Neuronal stem cell (in vitro differentiated cells): ENCODE results near the gene KRT33A.
"Not testable (repeated sequence)": the region's sequence is repeated elsewhere in the genome, so short reads cannot be mapped to it uniquely, and the experiment has no call there.

Experiments
- DNase-seq: peaks from one replicate; pipeline ENCODE4 v3.0.0-alpha.2; 2013; ENCODE audit warnings: low spot score
- H2AFZ ChIP-seq: one replicate; pipeline ENCODE4 v1.6.1; 2013; ENCODE audit warnings: mild to moderate bottlenecking, low read length, inconsistent platforms
- H2AK5ac ChIP-seq: 2 replicates; pipeline ENCODE4 v1.6.1; 2013; ENCODE audit warnings: low read depth, mild to moderate bottlenecking, inconsistent platforms, low read length, moderate library complexity, mixed read lengths
- H2BK120ac ChIP-seq: 2 replicates; pipeline ENCODE4 v1.6.1; 2013; ENCODE audit warnings: low read depth, mild to moderate bottlenecking, inconsistent platforms, low read length, moderate library complexity, mixed read lengths
- H2BK12ac ChIP-seq: one replicate; pipeline ENCODE4 v1.6.1; 2013; ENCODE audit warnings: low read length, inconsistent platforms
- H2BK15ac ChIP-seq: 2 replicates; pipeline ENCODE4 v1.6.1; 2013; ENCODE audit warnings: mild to moderate bottlenecking, low read length, inconsistent platforms, mixed read lengths
- H2BK5ac ChIP-seq: one replicate; pipeline ENCODE4 v1.6.1; 2013; ENCODE audit warnings: inconsistent platforms, mild to moderate bottlenecking, low read length, moderate library complexity
- H3K14ac ChIP-seq: one replicate; pipeline ENCODE4 v1.6.1; 2013; ENCODE audit warnings: low read length, inconsistent platforms
- H3K18ac ChIP-seq: 2 replicates; pipeline ENCODE4 v1.6.1; 2013; ENCODE audit warnings: low read length, inconsistent platforms
- H3K23ac ChIP-seq: 2 replicates; pipeline ENCODE4 v1.6.1; 2013; ENCODE audit warnings: low read depth, mild to moderate bottlenecking, mixed read lengths, low read length, inconsistent platforms; ENCODE audit not compliant: poor library complexity
- H3K27ac ChIP-seq: replicated peaks from 3 replicates; pipeline ENCODE4 v1.5.1; 2013; ENCODE audit warnings: low read length, inconsistent platforms
- H3K27me3 ChIP-seq, 3 experiments: 2 replicates each; pipeline ENCODE4 v1.6.1; 2013; ENCODE audit warnings: low read length in 3 of 3, mild to moderate bottlenecking in 2 of 3, inconsistent platforms in 1 of 3, low read depth in 1 of 3, mixed read lengths in 1 of 3, moderate library complexity in 1 of 3; ENCODE audit not compliant: control insufficient read depth in 3 of 3, insufficient read depth in 3 of 3
- H3K36me3 ChIP-seq, 2 donors: replicated peaks in 1 of 2; 2 replicates each; pipeline ENCODE4 v1.6.1; 2013; ENCODE audit warnings: low read length in 2 of 2; ENCODE audit not compliant: control insufficient read depth in 2 of 2, insufficient read depth in 2 of 2
- H3K4ac ChIP-seq: 2 replicates; pipeline ENCODE4 v1.6.1; 2013; ENCODE audit warnings: inconsistent platforms, mild to moderate bottlenecking, low read length, moderate library complexity
- H3K4me1 ChIP-seq, 2 donors: 1 replicate in 1 of 2; 2 replicates in 1 of 2; pipeline ENCODE4 v1.6.1; 2013; ENCODE audit warnings: low read length in 2 of 2, low read depth in 1 of 2; ENCODE audit not compliant: control insufficient read depth in 2 of 2, insufficient read depth in 1 of 2
- H3K4me2 ChIP-seq: one replicate; pipeline ENCODE4 v1.6.1; 2013; ENCODE audit warnings: mild to moderate bottlenecking, low read length, inconsistent platforms; ENCODE audit not compliant: insufficient read depth, poor library complexity, severe bottlenecking
- H3K4me3 ChIP-seq, 2 donors: 2 replicates each; pipeline ENCODE4 v1.5.1; 2013; ENCODE audit warnings: low read length in 2 of 2, mild to moderate bottlenecking in 2 of 2, inconsistent platforms in 1 of 2, moderate library complexity in 1 of 2
- H3K79me1 ChIP-seq: one replicate; pipeline ENCODE4 v1.6.1; 2013; ENCODE audit warnings: low read depth, mild to moderate bottlenecking, inconsistent platforms, low read length, moderate library complexity
- H3K9ac ChIP-seq: one replicate; pipeline ENCODE4 v1.6.1; 2013; ENCODE audit warnings: mild to moderate bottlenecking, low read depth, low read length, inconsistent platforms; ENCODE audit not compliant: poor library complexity
- H3K9me3 ChIP-seq, 2 donors: replicated peaks in 1 of 2; 2 replicates each; pipeline versions ENCODE3 to v1.6.1; 2013; ENCODE audit warnings: low read length in 2 of 2, mild to moderate bottlenecking in 2 of 2, inconsistent platforms in 1 of 2, low read depth in 1 of 2, mixed read lengths in 1 of 2, moderate library complexity in 1 of 2; ENCODE audit not compliant: control insufficient read depth in 2 of 2, insufficient read depth in 1 of 2
- H4K8ac ChIP-seq: one replicate; pipeline ENCODE4 v1.6.1; 2013; ENCODE audit warnings: low read depth, mild to moderate bottlenecking, inconsistent platforms, low read length, moderate library complexity
- H4K91ac ChIP-seq: one replicate; pipeline ENCODE4 v1.6.1; 2013; ENCODE audit warnings: low read length, low read depth, mild to moderate bottlenecking, inconsistent platforms; ENCODE audit not compliant: poor library complexity
- WGBS, 2 donors: extraction: QIAGEN DNeasy Blood & Tissue Kit; methylation state at CpG; one replicate each; pipeline ENCODE4 v1.1.7; 2013; ENCODE audit warnings: missing lambda C conversion rate in 2 of 2, mixed read lengths in 1 of 2; ENCODE audit not compliant: insufficient read length in 2 of 2, insufficient replicate concordance in 1 of 2; ENCODE audit errors: extremely low coverage in 2 of 2; 5-methylcytosine and 5-hydroxymethylcytosine counted together

KRT33A gene

GRCh38 chr17:41386227-41386626, 35.6 kb upstream of the KRT33A start:
- Histone ChIP-seq H2BK12ac (no peak overlapping the region), H2BK120ac (no peak overlapping the region), H4K91ac (no peak overlapping the region), H3K14ac (no peak overlapping the region), H3K9ac (no peak overlapping the region), H3K4me1 (no peaks in the 10 kb centered on the region), H3K4me3 (no peak overlapping the region), H2BK5ac (no peak overlapping the region), H3K79me1 (no peaks in the 10 kb centered on the region), H2AFZ (no peak overlapping the region), H3K4ac (no peak overlapping the region), H2BK15ac (no peak overlapping the region), H3K27me3 (no peaks in the 10 kb centered on the region), H2AK5ac (no peak overlapping the region), H3K36me3 (no peaks in the 10 kb centered on the region), H3K18ac (no peak overlapping the region), H4K8ac (no peak overlapping the region), H3K9me3 (no peaks in the 10 kb centered on the region), H3K27ac (no peak overlapping the region), H3K23ac (no peak overlapping the region), H3K4me2 (no peak overlapping the region)
- no peak for DNase-seq
- WGBS, 2 donors: no CpG with 5 or more reads among the region's 1 CpG

DNA sequence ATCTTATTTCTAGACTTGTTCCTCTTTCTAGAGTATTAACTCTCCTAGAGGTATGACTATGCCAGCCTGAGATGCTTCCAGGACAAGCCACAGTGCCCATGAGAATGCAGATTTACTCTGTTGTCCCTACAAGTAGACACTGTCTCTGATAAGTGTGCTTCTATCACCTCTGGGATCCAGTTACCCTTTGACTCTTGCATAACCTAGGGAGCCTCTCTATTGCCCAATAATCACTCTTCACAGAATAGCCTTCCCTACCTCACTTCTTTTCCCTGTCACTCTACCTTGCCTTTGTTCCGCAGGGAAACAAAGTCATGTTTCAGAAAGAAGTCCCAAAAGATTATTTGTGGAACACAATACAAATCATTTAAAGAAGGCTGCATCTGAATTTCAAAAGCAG, 33.1 kb upstream of the KRT33A start:
- Histone ChIP-seq H2BK120ac (no peak overlapping the region), H2BK5ac (no peak overlapping the region), H3K14ac (no peak overlapping the region), H2BK12ac (no peak overlapping the region), H3K4me3 (no peak overlapping the region), H3K23ac (no peak overlapping the region), H4K8ac (no peak overlapping the region), H3K79me1 (no peaks in the 10 kb centered on the region), H3K4me1 (no peaks in the 10 kb centered on the region), H2BK15ac (no peak overlapping the region), H3K4ac (no peak overlapping the region), H3K9me3 (no peaks in the 10 kb centered on the region), H3K9ac (no peak overlapping the region), H3K27me3 (no peaks in the 10 kb centered on the region), H2AFZ (no peak overlapping the region), H3K27ac (no peak overlapping the region), H3K4me2 (no peak overlapping the region), H3K18ac (no peak overlapping the region), H3K36me3 (no peaks in the 10 kb centered on the region), H2AK5ac (no peak overlapping the region), H4K91ac (no peak overlapping the region)
- WGBS, 2 donors: no CpG with 5 or more reads among the region's 1 CpG
- DNase-seq: no peak

- H3K4ac ChIP-seq: no peak overlapping the region
- H3K27ac ChIP-seq: no peak overlapping the region
- no peak overlapping the region for H2BK5ac ChIP-seq
- no peak overlapping the region for H4K91ac ChIP-seq
- no peak for DNase-seq
- H3K4me2 ChIP-seq: no peak overlapping the region
- no peak overlapping the region for H2AK5ac ChIP-seq
- H3K79me1 ChIP-seq: no peaks in the 10 kb centered on the region
- no peaks in the 10 kb centered on the region for H3K36me3 ChIP-seq
- H3K27me3 ChIP-seq: no peaks in the 10 kb centered on the region
- no peak overlapping the region for H2BK120ac ChIP-seq
- H2AFZ ChIP-seq: no peak overlapping the region
- H3K9me3 ChIP-seq: no peaks in the 10 kb centered on the region
- H3K14ac ChIP-seq: no peak overlapping the region
- H3K4me3 ChIP-seq: no peak overlapping the region
- no peak overlapping the region for H3K9ac ChIP-seq
- no peak overlapping the region for H3K18ac ChIP-seq
- H3K4me1 ChIP-seq: no peaks in the 10 kb centered on the region
- H3K23ac ChIP-seq: no peak overlapping the region
- WGBS, 2 donors: no CpG with 5 or more reads among the region's 1 CpG
- no peak overlapping the region for H2BK12ac ChIP-seq
- H2BK15ac ChIP-seq: no peak overlapping the region
- H4K8ac ChIP-seq: no peak overlapping the region
These were observed 31.8 kb upstream of the KRT33A start for GRCh38 chr17:41382394-41382793.

DNA sequence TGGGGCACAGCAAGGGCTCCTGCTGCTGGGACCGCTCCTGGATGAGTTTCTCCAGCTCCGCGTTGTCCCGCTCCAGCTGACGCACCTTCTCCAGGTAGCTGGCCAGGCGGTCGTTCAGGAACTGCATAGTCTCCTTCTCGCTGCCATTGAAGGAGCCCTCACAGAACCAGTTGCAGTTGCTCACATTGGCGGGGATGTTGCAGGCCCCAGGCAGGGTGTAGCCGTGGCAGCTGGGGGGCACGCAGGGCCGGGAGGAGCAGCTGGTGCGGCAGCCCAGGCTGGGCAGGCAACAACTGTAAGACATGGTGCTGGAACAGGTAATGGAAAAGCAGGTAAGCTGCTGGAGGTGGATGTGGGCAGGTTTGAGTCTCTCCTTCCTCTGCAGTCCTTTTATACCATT, 31.3 kb upstream of the KRT33A start, which contains the start of gene KRT34:
TSS of gene KRT34 (minus strand) at position 364 of the 400 bp plus-strand sequence. CDS start at position 304, 60 bp downstream.
- not testable (repeated sequence) for H2AK5ac ChIP-seq, H4K8ac ChIP-seq, H3K27ac ChIP-seq, H3K23ac ChIP-seq, H2BK15ac ChIP-seq, H2BK12ac ChIP-seq, H2AFZ ChIP-seq, H3K4ac ChIP-seq, H3K27me3 ChIP-seq, H2BK5ac ChIP-seq, DNase-seq, H3K9me3 ChIP-seq, H3K4me2 ChIP-seq, H2BK120ac ChIP-seq, H3K18ac ChIP-seq, H3K79me1 ChIP-seq, H3K14ac ChIP-seq, H3K4me3 ChIP-seq, H3K4me1 ChIP-seq, H4K91ac ChIP-seq, H3K36me3 ChIP-seq, H3K9ac ChIP-seq
- no CpG with 5 or more reads among the region's 13 CpGs for WGBS, 2 donors
